Mucosa of stomach (tissue), 1 donor: ENCODE data around the gene ARF1.
A peak's percentile ranks its signal among the peaks of the same experiment; 100 is the strongest.

Experiments used
- H3K27me3 ChIP-seq: one replicate; pipeline ENCODE4 v1.7.0; 2013; ENCODE audit warnings: mild to moderate bottlenecking, low read length; ENCODE audit not compliant: control insufficient read depth, insufficient read depth
- H3K36me3 ChIP-seq: one replicate; pipeline ENCODE4 v1.7.0; 2013; ENCODE audit warnings: low read length; ENCODE audit not compliant: control insufficient read depth, insufficient read depth
- H3K4me1 ChIP-seq: one replicate; pipeline ENCODE4 v1.7.0; 2013; ENCODE audit warnings: mild to moderate bottlenecking, low read length; ENCODE audit not compliant: control insufficient read depth, insufficient read depth
- H3K4me3 ChIP-seq: one replicate; pipeline ENCODE4 v1.7.0; 2013; ENCODE audit warnings: low read length
- H3K9ac ChIP-seq: one replicate; pipeline ENCODE4 v1.7.0; 2013; ENCODE audit warnings: mild to moderate bottlenecking, low read length, moderate library complexity
- H3K9me3 ChIP-seq: one replicate; pipeline ENCODE4 v1.7.0; 2013; ENCODE audit warnings: mild to moderate bottlenecking, low read length, moderate library complexity; ENCODE audit not compliant: control insufficient read depth
- donor health status: Pancreatic carcinoma.

The ARF1 gene

GRCh38 chr1:228102791-228103620, 20.5 kb downstream of the ARF1 start, which contains the start of gene C1orf35:
TSS of gene C1orf35 (minus strand) at chr1:228103325. CDS start at chr1:228103227, 98 bp downstream.
- H3K9me3 ChIP-seq = no peaks in the 10 kb centered on the region
- H3K9ac ChIP-seq = peak within 1 kb of the TSS; percentile 74
- peaks cover 23% of the 10 kb centered on the region for H3K4me1 ChIP-seq
- peak within 1 kb of the TSS; percentile 70 for H3K4me3 ChIP-seq
- peaks cover 17% of the 10 kb centered on the region for H3K36me3 ChIP-seq
- H3K27me3 ChIP-seq = no peaks in the 10 kb centered on the region

GRCh38 chr1:228104526-228105269, 22.2 kb downstream of the ARF1 start:
- Histone ChIP-seq H3K4me1 (peaks cover 34% of the 10 kb centered on the region), H3K27me3 (no peaks in the 10 kb centered on the region), H3K9ac (no peak overlapping the region), H3K4me3 (no peak overlapping the region), H3K9me3 (no peaks in the 10 kb centered on the region), H3K36me3 (peaks cover 10% of the 10 kb centered on the region)

GRCh38 chr1:228105270-228105995, 22.9 kb downstream of the ARF1 start:
- Histone ChIP-seq H3K4me1 (peaks cover 42% of the 10 kb centered on the region), H3K9me3 (no peaks in the 10 kb centered on the region), H3K9ac (no peak overlapping the region), H3K36me3 (peaks cover 10% of the 10 kb centered on the region), H3K4me3 (no peak overlapping the region), H3K27me3 (no peaks in the 10 kb centered on the region)

GRCh38 chr1:228105996-228106799, 23.7 kb downstream of the ARF1 start:
- Histone ChIP-seq H3K9ac (no peak overlapping the region), H3K27me3 (no peaks in the 10 kb centered on the region), H3K4me1 (peaks cover 43% of the 10 kb centered on the region), H3K36me3 (peaks cover 10% of the 10 kb centered on the region), H3K9me3 (no peaks in the 10 kb centered on the region), H3K4me3 (no peak overlapping the region)

GRCh38 chr1:228106800-228107054, 24.2 kb downstream of the ARF1 start:
- Histone ChIP-seq H3K9ac (no peak overlapping the region), H3K36me3 (peaks cover 10% of the 10 kb centered on the region), H3K9me3 (no peaks in the 10 kb centered on the region), H3K4me1 (peaks cover 38% of the 10 kb centered on the region), H3K4me3 (no peak overlapping the region), H3K27me3 (no peaks in the 10 kb centered on the region)

GRCh38 chr1:228107636-228108035, 25.1 kb downstream of the ARF1 start:
- Histone ChIP-seq H3K4me1 (peaks cover 34% of the 10 kb centered on the region), H3K9ac (no peak overlapping the region)

GRCh38 chr1:228108055-228108690, 25.7 kb downstream of the ARF1 start:
- H3K27me3 ChIP-seq = no peaks in the 10 kb centered on the region
- H3K4me3 ChIP-seq = peak overlapping the region; percentile 98
- H3K36me3 ChIP-seq = peaks cover 10% of the 10 kb centered on the region
- H3K9me3 ChIP-seq = no peaks in the 10 kb centered on the region
- peak overlapping the region; percentile 99 for H3K9ac ChIP-seq
- peaks cover 34% of the 10 kb centered on the region for H3K4me1 ChIP-seq

More at GRCh38 chr1:228107636-228108035, 25.1 kb downstream of the ARF1 start:
- H3K9me3 ChIP-seq = no peaks in the 10 kb centered on the region
- no peak overlapping the region for H3K4me3 ChIP-seq
- H3K27me3 ChIP-seq = no peaks in the 10 kb centered on the region
- H3K36me3 ChIP-seq = peaks cover 10% of the 10 kb centered on the region

- peak overlapping the region; percentile 99 for H3K9ac ChIP-seq
These were observed 26.2 kb downstream of the ARF1 start for GRCh38 chr1:228108742-228109072.

GRCh38 chr1:228109073-228109961, 26.8 kb downstream of the ARF1 start, which contains the start of gene MRPL55:
TSS of gene MRPL55 (minus strand) at chr1:228109299. CDS start at chr1:228108260, 1,039 bp downstream.
- H3K9me3 ChIP-seq = no peaks in the 10 kb centered on the region
- H3K4me3 ChIP-seq = peak within 1 kb of the TSS; percentile 98
- peaks cover 10% of the 10 kb centered on the region for H3K36me3 ChIP-seq
- peak within 1 kb of the TSS; percentile 99 for H3K9ac ChIP-seq
- peaks cover 25% of the 10 kb centered on the region for H3K4me1 ChIP-seq
- no peaks in the 10 kb centered on the region for H3K27me3 ChIP-seq

More at GRCh38 chr1:228108742-228109072, 26.2 kb downstream of the ARF1 start:
- H3K9me3 ChIP-seq = no peaks in the 10 kb centered on the region
- H3K4me1 ChIP-seq = peaks cover 30% of the 10 kb centered on the region
- peaks cover 10% of the 10 kb centered on the region for H3K36me3 ChIP-seq
- peak overlapping the region; percentile 98 for H3K4me3 ChIP-seq
- no peaks in the 10 kb centered on the region for H3K27me3 ChIP-seq

- Histone ChIP-seq H3K9ac (peak overlapping the region; percentile 99), H3K9me3 (no peaks in the 10 kb centered on the region), H3K4me1 (peaks cover 25% of the 10 kb centered on the region), H3K27me3 (no peaks in the 10 kb centered on the region), H3K4me3 (peak overlapping the region; percentile 98), H3K36me3 (peaks cover 10% of the 10 kb centered on the region)
These were observed 27.5 kb downstream of the ARF1 start for GRCh38 chr1:228109962-228110488.
